DMS 273 (cell line): ENCODE measurements around the gene PTPRZ1.
A peak's percentile ranks its signal among the peaks of the same experiment; 100 is the strongest.

Source experiments
- DNase-seq: peaks from one replicate; lab custom pipeline; 2025; ENCODE audit not compliant: unreplicated experiment; lab: John Stamatoyannopoulos, UW

The PTPRZ1 gene

DNA sequence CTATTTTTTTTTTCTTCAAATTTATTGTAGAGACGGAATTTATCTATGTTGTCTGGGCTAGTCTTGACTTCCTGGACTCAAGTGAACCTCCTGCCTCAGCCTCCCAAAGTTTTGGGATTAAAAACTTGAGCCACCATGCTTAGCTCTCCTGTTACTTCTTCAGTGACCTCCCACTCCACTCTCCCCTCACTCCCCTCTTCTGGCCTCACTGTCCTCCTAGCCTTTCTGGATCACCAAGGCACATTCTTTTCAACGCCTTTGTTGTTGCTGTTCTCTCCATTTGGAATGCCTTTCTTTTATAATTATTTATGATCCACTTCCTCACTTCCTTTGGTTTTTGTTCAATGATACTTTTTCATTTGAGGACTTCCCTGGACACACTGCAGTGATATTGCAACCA is 17.9 kb downstream of the PTPRZ1 start:
- DNase-seq: no peak

DNA sequence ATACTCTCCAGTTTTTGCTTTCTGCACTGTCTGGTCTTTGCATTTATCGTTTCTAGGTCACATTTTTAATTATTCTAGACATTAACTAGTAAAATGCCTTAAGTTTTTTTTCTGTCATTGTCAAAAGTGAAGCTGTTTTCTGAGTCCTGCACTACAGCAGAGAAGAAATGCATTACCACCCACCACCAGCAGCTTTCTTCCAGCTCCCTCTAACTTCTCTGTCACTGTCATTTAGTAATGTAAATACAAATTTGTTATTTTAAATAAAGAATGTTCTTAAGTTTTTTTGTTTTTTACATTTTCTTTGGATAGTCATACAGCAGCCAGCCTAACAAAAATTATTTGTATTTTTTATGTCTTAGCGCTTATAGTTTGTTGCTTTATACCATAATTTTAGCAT is 18.8 kb downstream of the PTPRZ1 start:
- no peak for DNase-seq

GRCh38 chr7:121901026-121901425 is 28.1 kb downstream of the PTPRZ1 start:
- no peak for DNase-seq

DNA sequence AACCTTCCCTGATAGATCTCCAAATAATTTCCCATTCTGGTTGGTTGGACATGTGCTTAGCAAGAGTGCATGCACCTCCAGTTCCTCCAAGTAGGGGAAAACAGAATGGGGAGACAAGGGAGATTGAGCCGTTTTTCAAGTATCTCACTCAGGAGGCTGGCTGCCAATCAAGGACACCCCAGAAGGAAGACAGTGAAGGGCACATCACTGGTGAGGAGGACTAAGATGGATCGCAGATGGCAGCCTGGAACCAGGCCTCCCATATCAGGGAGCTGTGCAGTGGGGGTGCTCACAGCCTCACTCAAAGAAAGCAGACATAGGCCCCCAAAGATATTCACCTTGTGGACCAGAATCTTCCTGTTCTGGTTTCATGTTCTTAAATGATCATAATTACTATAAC is 31.2 kb downstream of the PTPRZ1 start:
- no peak for DNase-seq

GRCh38 chr7:121908042-121908441 is 35.1 kb downstream of the PTPRZ1 start:
- no peak for DNase-seq

- DNase-seq: no peak
These were observed 36.9 kb downstream of the PTPRZ1 start for GRCh38 chr7:121909716-121910345.

DNA sequence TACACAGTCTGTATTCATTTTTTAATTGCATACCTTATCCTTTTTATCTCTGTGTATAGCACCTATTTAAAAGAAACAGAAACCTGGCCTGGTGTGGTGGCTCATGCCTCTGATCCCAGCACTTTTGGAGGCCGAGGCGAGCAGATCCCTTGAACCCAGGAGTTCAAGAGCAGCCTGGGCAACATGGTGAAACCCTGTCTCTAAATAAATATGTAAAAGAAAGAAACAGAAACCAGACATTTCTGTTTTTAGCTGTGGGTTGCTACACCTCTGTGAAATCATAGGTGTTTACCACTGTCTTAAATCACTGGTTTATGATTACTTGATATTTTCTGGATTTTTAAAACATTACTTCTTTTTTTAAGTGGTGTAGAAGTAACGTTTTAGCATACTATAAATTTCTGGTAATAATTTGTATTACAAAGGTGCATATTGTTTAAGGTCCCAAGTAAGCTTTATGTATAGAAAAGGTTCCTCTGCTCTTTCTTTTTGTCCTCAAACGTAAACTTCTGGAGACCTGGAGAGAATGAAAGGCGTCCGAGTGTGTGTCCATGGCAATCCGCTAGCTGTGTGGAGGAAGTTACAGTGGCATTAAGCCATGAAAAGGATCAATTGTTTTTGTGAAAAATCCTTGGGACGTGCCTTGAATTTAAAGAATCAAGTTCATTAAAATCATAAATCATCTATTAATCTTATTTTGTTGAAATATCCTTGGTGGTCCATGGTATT is 41.1 kb downstream of the PTPRZ1 start:
- DNase-seq: no peak

DNA sequence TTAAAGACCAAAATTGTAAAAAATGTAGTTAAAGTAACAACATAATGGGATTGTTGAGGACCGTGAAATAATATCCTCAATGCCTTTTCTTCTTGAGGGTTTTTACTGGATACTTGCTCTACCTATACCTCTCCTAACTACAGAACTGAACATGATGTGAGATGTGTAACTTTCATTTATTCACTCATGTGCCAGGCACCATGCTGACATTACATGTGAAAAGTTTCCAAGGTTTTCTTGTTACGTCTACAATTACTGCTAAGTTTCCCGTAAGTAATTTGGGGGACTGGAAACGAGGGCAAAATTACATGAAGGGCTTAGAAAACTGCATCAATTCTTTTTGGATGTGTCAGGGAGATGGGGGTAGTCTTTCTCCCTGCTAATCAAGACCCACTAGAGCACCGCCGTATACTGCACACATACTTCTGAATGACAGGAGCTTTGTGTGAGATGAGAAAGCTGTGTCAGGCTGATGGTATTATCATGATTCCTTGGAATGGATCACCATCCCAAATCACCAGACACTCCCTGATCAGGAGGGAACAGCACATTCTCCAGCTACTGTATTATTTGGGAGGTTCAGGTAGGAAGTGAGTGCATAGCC is 41.8 kb downstream of the PTPRZ1 start:
- DNase-seq: no peak

GRCh38 chr7:121916211-121916610 is 43.2 kb downstream of the PTPRZ1 start:
- peak; percentile 39 for DNase-seq

DNA sequence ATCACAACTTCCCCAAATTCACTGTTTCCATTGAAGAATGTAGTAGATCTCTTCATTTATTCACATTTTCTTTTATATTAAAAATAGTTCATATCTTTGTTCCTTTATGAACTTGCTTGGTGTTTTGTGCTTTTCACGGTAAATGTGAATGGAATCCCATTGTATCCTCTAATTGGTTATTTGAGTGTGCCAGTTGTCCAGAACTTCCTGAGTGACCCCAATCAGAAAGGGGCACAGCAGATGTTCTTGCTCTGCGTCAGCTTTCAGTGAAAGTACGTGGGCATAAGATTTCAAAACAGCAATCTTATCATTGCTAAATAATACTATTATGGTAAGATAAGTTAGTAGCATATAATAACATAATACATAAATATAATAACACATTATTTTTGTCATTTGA is 47.0 kb downstream of the PTPRZ1 start:
- no peak for DNase-seq

GRCh38 chr7:121924269-121925186 is 51.6 kb downstream of the PTPRZ1 start:
- no peak for DNase-seq

- no peak for DNase-seq
These were observed 58.4 kb downstream of the PTPRZ1 start for GRCh38 chr7:121931149-121931902.

GRCh38 chr7:121932768-121933167 is 59.8 kb downstream of the PTPRZ1 start:
- no peak for DNase-seq

- DNase-seq: no peak
These were observed 64.1 kb downstream of the PTPRZ1 start for GRCh38 chr7:121936951-121937623.

DNA sequence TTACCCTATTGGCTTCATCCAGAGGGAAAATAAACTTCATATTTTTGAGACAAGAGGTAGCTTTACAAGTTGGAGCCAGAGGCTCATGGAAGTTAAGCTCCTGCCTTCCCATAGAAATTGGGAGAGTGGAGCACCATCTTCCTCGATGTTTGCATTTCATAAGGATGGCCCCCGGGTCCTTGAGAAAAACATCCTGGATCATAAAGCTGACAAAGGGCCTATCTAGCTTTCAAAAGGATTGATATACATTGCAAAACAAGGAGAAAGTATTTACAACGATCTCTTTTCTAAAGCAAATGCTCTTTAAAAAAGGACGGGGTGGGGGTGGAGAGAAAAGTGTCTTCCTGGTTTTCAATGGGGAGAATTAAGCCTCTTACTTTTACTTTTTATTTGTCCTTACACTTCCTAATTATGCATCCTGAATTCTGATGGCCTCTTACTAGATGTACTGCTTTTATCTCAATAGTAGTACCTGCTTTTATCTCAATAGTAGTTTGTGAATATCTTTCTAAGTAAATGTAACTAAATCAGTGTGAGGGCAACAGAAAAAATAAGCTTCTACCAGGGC is 65.6 kb downstream of the PTPRZ1 start:
- DNase-seq: no peak

- no peak for DNase-seq
These were observed 68.0 kb downstream of the PTPRZ1 start for GRCh38 chr7:121940918-121941317.

DNA sequence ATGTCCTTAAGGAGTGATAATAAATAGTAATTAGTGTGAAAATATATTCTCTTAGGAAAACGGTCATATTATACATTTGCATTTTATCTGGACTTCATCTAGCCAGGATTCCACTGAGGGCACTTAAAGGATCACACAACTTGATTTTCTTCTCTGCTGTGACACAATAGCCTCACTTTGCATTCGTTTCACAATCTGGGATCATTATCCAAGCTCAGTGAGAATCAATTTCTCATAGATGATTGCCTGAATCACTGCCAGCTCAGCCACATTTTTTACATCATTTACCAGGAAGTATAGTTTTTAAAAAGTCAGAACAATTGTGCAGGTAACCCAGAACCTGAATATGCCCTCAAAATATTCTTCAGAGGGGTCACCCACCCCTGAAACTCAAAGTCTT is 68.9 kb downstream of the PTPRZ1 start:
- DNase-seq: no peak

DNA sequence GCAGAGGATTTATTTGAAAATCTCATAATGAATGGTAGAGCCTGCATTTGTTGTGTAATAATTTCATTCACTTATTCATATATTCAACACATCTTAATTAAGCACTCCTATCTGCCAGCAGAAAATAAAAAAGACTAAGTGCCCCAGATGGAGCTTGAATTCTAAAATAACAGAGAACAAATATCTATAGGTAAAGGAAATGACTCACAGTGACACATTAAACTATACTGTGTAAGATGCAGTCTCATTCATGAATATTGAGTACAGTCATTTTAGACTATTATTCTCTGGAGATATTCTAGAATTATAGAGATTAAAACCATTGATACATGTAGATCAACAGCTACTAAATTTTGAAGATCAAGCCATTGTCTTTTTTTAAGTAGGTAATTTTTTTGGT is 72.1 kb downstream of the PTPRZ1 start:
- no peak for DNase-seq

- no peak for DNase-seq
These were observed 72.7 kb downstream of the PTPRZ1 start for GRCh38 chr7:121945480-121946236.
